ENCODE results near the gene FBXL7. TPM values are rescaled to one million over a fixed set of nuclear protein-coding genes. Genes with fewer than 3 reads are reported as not detected.

The FBXL7 gene
- total RNA-seq, 1 experiment from 2014 or later = 4.0 TPM

GRCh38 chr5:15538516-15538915 lies 38.5 kb downstream of the FBXL7 start:
- DNase-seq (ENCODE audit: low spot score) = no peak

- no peak for DNase-seq (ENCODE audit: low spot score)
These were observed 40.0 kb downstream of the FBXL7 start for GRCh38 chr5:15539951-15540350.

- DNase-seq (ENCODE audit: low spot score) = no peak
These were observed 44.1 kb downstream of the FBXL7 start for GRCh38 chr5:15544039-15544438.

- DNase-seq (ENCODE audit: low spot score) = no peak
These were observed 45.1 kb downstream of the FBXL7 start for GRCh38 chr5:15545082-15545481.

- no peak for DNase-seq (ENCODE audit: low spot score)
These were observed 47.4 kb downstream of the FBXL7 start for GRCh38 chr5:15547261-15547839.

- no peak for DNase-seq (ENCODE audit: low spot score)
These were observed 50.0 kb downstream of the FBXL7 start for GRCh38 chr5:15549961-15550360.

GRCh38 chr5:15550502-15551112 lies 50.6 kb downstream of the FBXL7 start:
- no peak for DNase-seq (ENCODE audit: low spot score)

- DNase-seq (ENCODE audit: low spot score) = no peak
These were observed 51.1 kb downstream of the FBXL7 start for GRCh38 chr5:15551113-15551504.

- no peak for DNase-seq (ENCODE audit: low spot score)
These were observed 54.6 kb downstream of the FBXL7 start for GRCh38 chr5:15554542-15554941.

- no peak for DNase-seq (ENCODE audit: low spot score)
These were observed 55.2 kb downstream of the FBXL7 start for GRCh38 chr5:15555176-15555575.

- no peak for DNase-seq (ENCODE audit: low spot score)
These were observed 58.3 kb downstream of the FBXL7 start for GRCh38 chr5:15558240-15558639.

- DNase-seq (ENCODE audit: low spot score) = no peak
These were observed 58.7 kb downstream of the FBXL7 start for GRCh38 chr5:15558681-15559080.

- DNase-seq (ENCODE audit: low spot score) = no peak
These were observed 60.4 kb downstream of the FBXL7 start for GRCh38 chr5:15560421-15560820.

GRCh38 chr5:15564523-15564922 lies 64.5 kb downstream of the FBXL7 start:
- no peak for DNase-seq (ENCODE audit: low spot score)

- DNase-seq (ENCODE audit: low spot score) = no peak
These were observed 65.0 kb downstream of the FBXL7 start for GRCh38 chr5:15564957-15565356.

- DNase-seq (ENCODE audit: low spot score) = no peak
These were observed 66.3 kb downstream of the FBXL7 start for GRCh38 chr5:15566306-15566705.

GRCh38 chr5:15566789-15567188 lies 66.8 kb downstream of the FBXL7 start:
- DNase-seq (ENCODE audit: low spot score) = no peak

GRCh38 chr5:15570491-15570890 lies 70.5 kb downstream of the FBXL7 start:
- DNase-seq (ENCODE audit: low spot score) = no peak

- peak; percentile 8 for DNase-seq (ENCODE audit: low spot score)
These were observed 71.1 kb downstream of the FBXL7 start for GRCh38 chr5:15571081-15571480.

GRCh38 chr5:15571618-15572017 lies 71.6 kb downstream of the FBXL7 start:
- DNase-seq (ENCODE audit: low spot score) = no peak

GRCh38 chr5:15573590-15573989 lies 73.6 kb downstream of the FBXL7 start:
- DNase-seq (ENCODE audit: low spot score) = no peak

- DNase-seq (ENCODE audit: low spot score) = no peak
These were observed 74.1 kb downstream of the FBXL7 start for GRCh38 chr5:15574128-15574527.

- no peak for DNase-seq (ENCODE audit: low spot score)
These were observed 74.9 kb downstream of the FBXL7 start for GRCh38 chr5:15574806-15575325.

GRCh38 chr5:15575666-15576065 lies 75.7 kb downstream of the FBXL7 start:
- DNase-seq (ENCODE audit: low spot score) = no peak
